COLO668 (cell line): Measurements from ENCODE around the gene MYMK.
A peak's percentile ranks its signal among the peaks of the same experiment; 100 is the strongest.

Experiments used
- DNase-seq: peaks from one replicate; lab custom pipeline; 2025; ENCODE audit not compliant: unreplicated experiment; lab: John Stamatoyannopoulos, UW

MYMK gene

DNA sequence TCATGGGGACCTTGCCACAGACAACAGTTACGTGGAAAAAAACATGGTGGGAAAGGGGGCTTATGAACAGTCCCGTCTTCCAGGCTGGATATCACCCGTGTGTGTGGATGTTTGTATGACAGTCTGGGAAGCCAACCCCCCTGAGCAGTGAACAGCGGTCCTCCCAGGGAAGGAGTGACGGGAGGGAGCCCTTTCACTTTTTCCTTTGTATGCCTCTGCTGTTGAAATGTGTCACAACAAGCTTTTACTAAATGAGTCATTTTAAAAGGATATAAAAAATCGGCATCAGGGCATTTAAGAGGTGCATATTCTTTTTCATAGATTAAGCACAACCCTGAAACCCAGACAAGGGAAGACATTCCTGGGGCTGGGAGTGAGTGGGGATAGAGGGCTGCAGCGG, 5.1 kb downstream of the MYMK start:
- DNase-seq = no peak

DNA sequence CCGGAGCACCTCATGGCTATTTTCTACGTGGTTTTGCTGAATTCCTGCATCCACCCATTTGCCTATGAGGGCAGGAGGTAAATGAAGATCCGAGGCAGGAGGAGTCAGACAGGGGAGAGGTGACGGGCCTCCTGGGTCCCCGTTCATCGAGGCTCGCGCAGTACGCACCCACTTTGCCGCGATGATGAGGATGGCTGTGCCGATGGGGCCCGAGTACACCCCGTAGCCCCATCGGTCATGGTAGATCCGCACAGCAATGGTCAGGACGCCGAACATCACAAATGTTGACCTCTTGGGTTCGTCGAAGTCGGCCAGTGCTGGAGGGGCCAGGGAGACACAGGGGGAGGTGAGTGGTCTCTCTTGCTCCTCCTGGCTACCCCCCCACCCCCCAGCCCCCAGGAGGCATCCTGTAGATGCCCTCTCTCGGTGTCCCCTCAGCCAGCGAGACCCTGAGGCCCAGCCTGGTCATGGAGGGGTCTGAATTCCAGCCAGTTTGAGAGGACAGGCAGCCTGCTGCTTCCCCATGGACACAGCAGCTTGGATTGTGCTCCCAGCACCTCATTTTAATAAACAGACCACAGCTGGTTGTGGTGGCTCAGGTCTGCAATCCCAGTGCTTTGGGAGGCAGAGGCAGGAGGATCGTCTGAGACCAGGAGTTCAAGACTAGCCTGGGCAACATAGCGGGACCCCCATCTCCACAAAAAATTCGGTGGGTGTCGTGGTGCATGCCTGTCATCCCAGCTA, 5.9 kb downstream of the MYMK start:
- DNase-seq = no peak

DNA sequence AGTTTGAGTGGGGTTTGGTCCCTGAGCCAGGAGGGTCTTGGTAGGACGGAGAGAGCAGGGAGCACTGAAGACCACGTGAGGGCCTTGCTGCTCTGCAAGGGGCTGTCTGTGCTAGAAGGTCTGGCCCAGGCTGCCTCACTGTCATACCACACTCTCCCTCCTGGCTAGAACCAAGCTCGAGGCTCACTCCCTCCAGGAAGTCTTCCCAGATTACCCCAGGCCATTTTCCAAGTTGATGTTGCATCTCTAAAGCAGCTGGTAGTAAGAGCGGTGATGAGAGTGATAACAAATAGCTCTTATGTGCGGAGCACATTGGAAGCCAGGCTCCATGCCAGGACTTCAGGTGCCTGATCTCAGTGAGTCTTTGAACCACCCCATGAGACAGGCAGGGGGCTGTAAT, 6.6 kb downstream of the MYMK start:
- no peak for DNase-seq

DNA sequence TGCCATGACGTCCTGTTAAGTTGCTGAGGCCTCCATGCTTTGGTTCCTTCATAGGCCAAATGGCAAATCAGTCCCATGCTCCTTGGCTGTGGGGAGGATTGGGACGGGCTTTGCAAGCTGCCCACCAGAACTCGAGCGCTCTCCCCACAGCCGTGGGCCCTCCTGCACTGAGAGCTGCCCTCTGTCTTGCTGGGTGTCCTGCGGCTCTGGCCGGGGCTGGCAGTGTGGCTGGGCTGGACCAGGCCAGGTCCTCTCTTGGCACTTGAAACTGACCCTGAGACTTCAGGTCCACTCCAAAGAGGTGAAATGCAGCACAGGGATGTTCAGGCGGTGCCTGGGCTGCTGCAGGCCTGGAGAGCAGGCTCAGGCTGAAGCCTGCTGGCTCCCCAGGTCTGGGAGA, 7.0 kb downstream of the MYMK start:
- DNase-seq = no peak

DNA sequence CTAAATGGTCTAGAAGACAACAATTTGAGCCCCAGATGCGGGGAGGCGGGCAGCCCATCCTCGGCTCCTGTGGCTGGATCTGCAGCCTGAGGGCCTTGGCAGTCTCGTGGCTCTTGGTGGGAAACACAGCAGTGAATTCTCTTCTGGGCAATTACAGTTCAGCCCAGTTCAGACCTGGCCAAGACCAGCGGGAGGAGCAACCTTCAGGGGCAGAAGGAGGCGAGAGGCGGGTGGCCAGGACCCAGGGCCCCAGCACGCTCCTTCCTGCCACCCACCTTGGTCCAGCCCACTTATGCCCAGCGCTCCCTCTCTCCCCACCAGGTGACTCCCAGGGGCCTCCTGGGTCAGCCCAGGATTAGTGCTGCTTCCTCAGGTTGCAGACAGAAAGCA, 7.8 kb downstream of the MYMK start:
- no peak for DNase-seq

DNA sequence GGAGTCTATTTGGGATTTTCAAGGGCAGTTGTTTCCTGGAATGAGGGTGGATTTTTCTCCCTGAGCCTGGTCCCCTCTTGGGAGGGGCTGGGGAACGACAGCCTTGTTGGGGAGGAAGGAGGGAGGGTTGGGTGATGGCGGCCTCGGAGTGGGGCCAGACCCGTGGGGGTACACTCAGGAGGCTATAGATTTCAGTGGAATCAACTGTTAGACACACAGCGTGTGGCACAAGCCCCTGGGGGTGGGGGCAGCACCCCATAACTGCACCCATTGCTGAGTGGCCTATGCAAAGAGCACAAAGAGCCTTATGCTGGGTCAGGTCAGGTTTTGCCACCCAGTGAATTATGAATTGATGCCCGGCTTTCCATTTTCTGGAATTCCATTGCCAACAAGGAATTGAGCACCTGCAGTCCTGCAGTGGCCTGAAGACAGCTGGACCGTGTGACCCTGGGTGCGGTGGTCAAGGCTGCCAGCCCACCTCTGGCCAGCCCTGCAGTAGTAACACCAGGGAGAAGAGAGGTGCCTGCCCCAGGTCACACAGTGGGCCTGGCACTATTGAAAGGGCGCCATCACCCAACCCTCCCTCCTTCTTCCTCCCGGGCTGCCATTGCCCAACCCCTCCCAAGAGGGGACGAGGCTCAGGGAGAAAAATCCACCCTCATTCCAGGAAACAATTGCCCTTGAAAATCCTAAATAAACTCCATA, 8.4 kb downstream of the MYMK start:
- no peak for DNase-seq

DNA sequence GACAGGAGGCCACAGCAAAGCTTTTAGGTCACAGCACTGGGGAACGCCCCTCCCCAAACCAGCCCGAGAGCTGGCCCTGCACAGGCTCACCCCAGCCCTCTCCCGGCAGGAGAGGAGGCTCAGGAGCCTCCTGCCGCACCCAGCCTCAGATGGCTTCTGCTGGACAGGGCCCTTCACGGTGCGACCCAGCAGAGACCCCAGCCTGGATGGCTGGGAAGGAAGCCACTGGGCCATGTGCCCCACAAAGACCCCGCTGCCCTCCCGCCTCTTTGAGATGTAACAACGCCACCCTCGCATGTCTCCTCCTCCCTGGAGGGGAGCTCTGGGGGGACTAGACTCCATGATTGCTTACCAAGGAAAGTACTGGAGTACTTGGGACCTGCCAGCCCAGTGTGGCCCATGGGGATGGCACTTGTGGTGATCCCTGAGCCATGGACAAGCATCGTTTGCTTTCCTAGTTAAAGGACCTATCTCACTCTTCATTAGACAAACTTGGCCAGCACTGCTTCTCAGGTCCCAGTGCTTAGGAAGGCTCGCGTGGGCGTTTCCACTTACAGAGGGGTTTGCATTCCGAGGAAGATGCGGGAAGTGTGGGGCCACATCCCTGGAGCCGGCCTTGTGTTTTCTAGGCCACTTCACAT, 9.0 kb downstream of the MYMK start:
- no peak for DNase-seq

DNA sequence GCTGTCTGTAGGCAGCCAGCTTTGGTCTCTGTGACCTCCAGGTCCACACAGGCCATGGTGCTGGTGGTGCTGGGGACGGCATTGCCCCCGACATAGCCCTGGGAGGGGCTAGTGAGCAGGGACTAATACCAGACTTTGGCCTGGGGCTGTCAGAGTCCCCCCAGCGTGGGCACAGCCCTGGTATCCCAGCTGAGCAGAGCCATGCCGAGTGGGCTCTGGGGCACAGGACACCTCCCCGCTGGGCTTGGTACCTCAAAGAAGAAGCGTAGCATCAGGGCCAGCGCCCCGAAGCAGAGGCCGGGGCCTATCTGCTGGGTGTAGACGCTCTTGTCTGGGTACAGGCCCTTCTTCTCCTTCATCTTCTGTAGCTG, 9.5 kb downstream of the MYMK start:
- DNase-seq = no peak

DNA sequence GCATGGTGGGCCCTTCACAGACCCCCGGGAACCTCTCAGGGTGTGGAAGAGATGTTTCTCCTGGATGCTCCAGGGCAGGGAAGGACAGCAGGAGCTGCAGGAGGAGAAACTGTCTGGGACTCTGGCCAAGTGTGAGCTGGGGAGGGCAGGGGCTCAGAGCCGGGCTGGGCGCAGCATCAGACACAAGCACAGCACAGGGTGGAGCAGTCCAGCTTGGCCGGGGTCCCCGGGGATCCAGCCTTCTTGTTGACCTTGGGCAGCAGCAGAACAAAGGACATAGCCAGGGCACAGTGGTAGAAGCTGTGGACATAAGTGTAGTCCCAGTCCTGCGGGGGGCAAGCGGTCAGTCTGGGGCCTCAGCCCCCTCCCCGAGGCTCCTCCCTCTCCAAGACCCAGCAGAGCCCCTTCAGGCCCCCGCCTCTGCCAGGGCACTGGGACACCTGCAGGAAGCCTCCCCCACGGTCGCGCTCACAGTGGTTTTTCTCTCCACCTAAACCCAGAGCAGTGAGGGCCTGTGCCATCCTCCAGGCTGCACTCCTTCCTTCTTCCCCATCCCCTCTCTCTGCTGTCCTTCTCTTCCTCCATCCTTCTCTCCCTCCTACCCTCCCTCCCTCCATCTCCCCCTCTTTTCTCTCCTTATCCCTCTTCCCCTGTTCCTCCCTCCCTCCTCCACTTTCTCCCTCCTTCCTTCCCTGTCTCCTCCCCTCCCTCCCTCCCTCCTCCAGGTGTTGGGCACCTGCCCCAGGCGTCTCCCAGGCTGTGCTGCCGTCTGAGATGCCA, 10.1 kb downstream of the MYMK start:
- DNase-seq = peak; percentile 27

DNA sequence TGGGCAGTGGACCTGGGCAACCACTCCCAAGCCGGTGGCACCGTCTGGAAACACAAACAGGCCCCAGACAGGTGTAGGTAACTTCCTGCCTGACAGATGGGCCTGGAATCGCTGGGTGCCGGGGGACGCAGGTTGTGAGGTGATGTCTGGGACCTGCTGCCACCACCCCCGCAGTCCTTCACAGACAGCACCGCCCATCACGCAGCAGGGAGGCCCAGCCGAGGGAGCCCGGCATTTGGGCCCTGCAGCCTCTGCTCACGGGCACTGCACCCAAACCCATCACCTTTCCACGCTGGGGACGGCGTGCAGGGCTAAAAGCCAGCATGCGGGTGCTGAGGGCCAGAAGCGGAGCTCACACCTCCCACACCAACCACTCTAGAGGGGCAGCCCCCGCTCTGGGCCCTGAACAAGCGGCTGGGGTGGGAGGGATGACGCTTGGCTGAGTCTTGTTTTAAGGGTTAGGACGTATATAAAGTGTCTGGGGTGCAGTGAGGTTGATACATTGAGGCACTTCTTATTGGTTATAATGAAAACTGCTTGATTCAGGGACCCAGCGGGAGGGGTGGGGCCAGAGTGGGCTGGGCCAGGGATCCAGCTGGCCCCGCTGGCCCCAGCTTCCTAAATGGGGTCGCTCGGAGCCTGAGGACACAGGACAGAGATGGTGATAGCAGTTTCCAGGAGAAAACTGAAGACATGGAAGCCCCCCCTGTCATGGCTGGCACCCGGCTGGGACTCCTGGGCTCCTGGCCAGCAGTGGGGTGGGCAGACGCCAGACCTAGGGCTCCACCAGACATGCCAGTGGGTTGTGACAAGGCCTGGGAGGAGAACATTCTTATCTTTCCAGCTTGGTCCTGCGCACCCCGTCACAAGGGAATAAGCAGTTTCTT, 11.3 kb downstream of the MYMK start:
- peak; percentile 84 for DNase-seq

DNA sequence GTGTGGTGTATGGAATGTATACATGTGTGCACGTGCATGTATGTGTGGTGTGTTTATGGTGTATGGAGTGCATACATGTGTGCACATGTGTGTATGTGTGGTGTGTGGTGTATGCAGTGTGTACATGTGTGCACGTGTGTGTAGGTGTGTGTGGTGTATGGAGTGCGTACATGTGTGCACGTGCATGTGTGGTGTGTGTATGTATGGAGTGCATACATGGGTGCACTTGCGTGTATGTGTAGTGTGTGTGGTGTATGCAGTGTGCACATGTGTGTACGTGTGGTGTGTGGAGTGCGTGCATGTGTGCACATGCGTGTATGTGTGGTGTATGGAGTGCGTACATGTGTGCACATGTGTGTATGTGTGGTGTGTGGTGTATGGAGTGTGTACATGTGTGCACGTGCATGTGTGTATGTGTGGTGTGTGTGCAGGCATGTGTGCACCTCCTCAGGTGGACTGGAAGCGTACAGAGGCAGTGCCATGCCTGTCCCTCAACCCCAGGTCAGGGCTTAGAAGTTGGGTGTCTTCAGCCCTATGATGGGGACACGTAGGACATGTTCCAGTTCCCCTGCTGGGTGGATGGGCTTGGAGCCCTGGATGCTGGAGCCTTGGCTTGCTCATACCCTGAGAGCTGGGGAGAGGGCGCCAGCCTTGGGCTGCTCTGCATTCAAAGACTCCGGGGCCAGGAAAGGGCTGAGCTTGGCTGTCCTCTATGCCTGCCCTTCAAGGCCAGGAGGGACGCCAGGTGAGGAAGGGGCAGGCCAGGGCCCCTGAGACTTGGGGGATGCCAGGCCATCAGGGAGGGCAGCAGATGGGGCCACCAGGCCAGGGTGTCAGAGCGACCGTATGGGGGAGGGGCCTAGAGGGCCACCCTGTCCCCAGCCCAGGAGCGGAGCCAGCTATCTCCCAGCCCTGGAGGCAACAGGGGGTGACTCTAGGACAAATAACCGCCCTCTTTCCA, 12.2 kb downstream of the MYMK start:
- peak; percentile 56 for DNase-seq

DNA sequence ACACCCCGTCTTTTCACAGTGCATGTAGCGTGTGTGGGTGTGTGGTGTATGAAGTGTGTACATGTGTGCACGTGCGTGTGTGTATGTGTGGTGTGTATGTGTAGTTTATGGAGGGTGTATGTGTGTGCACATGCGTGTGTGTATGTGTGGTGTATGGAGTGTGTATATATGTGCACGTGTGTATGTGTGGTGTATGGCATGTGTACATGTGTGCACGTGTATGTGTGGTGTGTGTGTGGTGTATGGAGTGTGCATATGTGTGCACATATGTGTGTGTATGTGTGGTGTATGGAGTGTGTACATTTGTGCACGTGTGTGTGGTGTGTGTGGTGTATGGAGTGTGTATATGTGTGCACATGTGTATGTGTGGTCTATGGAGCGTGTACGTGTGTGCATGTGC, 13.2 kb downstream of the MYMK start:
- no peak for DNase-seq

DNA sequence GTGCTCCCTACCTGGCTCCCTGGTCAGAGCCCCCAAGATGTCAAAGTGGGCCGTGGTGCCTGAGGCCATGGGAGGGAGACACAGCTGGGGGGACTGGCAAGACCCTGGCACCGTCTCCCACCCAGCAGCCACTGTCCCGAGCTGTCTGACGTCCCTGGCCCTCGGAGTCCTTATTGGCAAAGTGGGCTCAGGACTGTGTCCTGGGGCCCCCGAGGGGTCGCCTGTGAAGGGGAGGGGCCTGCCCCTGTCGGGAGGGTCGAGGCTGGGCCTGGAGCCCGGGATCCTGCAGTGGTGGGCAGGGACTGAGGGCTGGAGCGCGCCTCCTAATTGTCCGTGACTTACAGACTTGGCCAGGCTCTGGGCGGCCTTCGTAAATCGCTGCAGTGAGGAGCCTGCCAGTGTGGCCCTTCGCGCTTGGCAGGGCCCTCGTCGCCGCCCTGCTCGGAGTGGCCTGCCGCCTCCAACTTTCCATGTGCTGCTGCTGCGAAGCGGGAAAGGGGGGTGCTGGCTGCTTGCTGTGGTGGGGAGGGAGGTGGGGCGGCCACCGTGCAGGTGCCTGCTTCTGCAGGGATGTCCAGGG, 13.7 kb downstream of the MYMK start:
- no peak for DNase-seq

DNA sequence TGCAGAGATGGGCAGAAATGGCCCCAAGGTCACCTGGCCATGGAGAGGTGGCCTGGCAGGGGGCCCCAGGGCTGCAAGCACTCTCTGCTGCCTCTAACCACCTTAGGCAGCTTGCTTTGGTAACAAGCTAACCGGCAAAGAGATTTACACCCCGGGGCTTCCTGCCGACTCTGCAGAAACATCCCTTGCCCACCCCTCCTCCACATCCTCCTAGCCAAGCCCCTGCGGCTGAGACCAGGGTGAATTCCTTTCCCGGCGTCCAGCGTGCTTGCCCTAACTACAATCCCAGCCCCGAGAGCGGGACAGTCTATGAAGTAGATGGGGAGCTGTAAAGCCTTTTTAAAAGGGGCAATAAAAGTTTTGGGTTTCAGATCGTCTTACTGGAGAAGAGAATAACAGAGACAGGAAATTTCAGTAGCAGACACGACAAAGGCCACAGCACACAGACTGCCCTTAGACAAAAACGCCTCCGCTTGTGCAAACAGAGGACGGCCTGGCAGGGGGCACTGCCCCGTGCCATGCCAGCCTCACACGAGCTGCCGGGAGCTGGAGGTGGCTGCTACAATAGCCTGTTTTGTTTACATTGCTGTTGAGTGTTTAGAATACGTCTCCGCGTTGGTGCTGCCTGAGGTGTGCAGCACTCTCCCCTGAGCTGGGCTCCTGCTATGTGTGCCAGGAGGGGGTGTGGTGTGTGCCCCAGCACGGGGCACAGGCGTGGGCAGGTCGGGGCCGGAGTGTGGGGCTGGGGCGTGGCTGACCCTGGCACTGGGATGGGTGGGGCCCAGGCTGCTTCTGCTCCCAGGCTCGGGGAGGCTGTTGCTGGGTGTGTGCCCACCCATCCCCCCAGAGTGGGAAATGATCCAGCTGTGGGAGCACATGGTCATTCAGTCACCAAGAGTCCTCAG, 15.3 kb downstream of the MYMK start:
- DNase-seq = peak; percentile 91

DNA sequence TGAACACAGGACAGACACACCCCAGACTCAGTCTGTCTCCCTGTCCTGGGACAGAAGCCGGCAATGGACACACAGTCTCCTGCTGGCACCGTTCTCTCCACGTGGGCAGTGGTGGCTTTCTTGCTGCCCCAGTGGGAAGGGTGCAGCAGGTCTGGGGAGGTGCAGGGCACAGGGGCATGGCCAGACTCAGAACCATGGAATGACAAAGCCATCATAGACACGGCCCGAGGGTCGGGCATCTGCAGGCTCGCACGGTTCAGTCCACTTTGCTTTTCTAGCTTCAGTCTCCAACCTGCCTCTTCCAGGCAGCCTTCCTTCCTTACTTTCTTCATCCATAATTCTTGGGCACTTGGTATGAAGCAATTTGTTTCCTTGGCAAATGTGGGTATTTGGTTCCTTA, 16.7 kb downstream of the MYMK start:
- no peak for DNase-seq

DNA sequence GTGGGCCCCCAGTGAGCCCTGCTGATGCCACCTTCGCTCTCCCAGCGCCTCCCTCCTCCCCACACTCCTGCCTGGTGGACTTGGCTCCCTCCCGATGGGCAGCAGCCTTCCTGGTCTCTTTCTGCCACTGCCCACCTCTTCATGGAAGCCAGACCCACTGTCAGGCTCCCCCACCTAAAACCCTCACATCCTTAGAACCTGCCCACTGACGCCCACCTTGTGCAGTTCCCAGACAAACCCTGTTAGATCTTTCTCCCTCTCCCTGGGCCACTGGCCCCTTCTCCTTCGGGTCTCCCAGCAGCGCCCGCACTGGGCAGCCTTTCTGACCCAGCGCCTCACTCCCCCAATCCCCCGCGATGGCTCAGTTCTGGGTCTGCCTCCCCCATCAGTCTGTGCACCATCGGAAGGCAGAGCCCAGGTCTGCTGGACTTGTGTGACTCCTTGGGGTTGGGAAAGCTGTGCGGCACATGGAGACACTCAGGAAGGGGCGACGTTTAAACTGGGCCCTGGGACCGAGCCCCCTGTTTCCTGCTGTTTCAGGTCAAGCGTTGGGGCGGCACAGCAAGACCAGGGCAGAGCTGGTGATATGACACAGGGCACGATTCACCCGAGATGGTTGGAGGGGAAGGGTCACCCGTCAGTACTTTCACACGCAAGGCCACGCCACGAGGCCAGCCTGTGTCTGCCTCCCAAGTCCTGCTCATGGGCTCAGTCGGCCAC, 17.4 kb downstream of the MYMK start:
- DNase-seq = no peak

DNA sequence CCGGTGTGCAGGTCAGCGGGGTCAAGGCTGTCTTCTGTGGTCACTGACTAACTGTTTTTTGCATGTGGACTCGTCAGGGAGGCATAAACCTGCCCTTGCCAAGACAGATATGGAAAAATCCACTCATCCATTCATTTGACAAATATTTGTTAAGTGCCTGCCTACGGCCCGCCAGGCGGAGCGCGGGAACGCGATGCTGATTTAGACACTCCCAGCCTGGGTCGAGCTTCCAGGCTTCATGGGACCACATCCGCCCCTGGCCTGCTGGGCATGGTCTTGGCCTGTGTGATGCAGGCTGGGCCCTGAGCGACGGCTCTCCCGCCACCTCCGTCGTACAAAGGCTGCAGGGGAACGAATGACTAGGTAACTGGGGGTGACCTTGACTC, 18.1 kb downstream of the MYMK start:
- peak; percentile 79 for DNase-seq
